Measurements from ENCODE around the gene TSFM.

- TF ChIP-seq CTCF (conservative IDR thresholded peaks at IDR 0.05; ENCODE audit: low read depth, low read length) (peak; percentile 86), EZH2 (IDR thresholded peaks at IDR 0.05; ENCODE audit: borderline replicate concordance, low read depth, low read length, poor library complexity, severe bottlenecking) (no peak)
Observed at GRCh38 chr12:57803319-57803893, 20.8 kb downstream of the TSFM start.

Data from A673 (cell line).